ENCODE measurements around the gene NCOA6. TPM values are rescaled to one million over a fixed set of nuclear protein-coding genes. Genes with fewer than 3 reads are reported as not detected.

The NCOA6 gene
- polyA plus RNA-seq, 1 of the 3 experiments (the other 2 are of a cell fraction), result 14.5 TPM

- TF ChIP-seq ZBTB33 (IDR thresholded peaks at IDR 0.05; ENCODE audit: borderline replicate concordance, low read depth) (no peak), SMC3 (IDR thresholded peaks at IDR 0.05; ENCODE audit: low read depth, low read length) (no peak), SIN3A (IDR thresholded peaks at IDR 0.05; ENCODE audit: borderline replicate concordance, low read depth, low read length) (no peak), GABPA (IDR thresholded peaks at IDR 0.05; ENCODE audit: low read depth) (no peak), CHD2 (IDR thresholded peaks at IDR 0.05; ENCODE audit: low read length, partially characterized antibody) (no peak), FOXJ3 (CRISPR knock-in tag; IDR thresholded peaks at IDR 0.05) (no peak), RFX5 (IDR thresholded peaks at IDR 0.05; ENCODE audit: low read length) (no peak), NRF1 (IDR thresholded peaks at IDR 0.05; ENCODE audit: low read depth, low read length) (no peak), IRF3 (IDR thresholded peaks at IDR 0.05; ENCODE audit: low read depth, low read length) (no peak), JUND (IDR thresholded peaks at IDR 0.05) (no peak), YY1 (IDR thresholded peaks at IDR 0.05; ENCODE audit: low read depth) (no peak), TEAD4 (IDR thresholded peaks at IDR 0.05; ENCODE audit: borderline replicate concordance, insufficient read depth) (no peak), TAF1 (IDR thresholded peaks at IDR 0.05; ENCODE audit: borderline replicate concordance, low read depth, low read length) (no peak), MXI1 (IDR thresholded peaks at IDR 0.05; ENCODE audit: low read depth, low read length) (no peak), MEF2A (IDR thresholded peaks at IDR 0.05; ENCODE audit: borderline replicate concordance, low read depth) (no peak), RCOR1 (IDR thresholded peaks at IDR 0.05; ENCODE audit: low read length) (no peak)
- TF ChIP-seq, protein P1, sequence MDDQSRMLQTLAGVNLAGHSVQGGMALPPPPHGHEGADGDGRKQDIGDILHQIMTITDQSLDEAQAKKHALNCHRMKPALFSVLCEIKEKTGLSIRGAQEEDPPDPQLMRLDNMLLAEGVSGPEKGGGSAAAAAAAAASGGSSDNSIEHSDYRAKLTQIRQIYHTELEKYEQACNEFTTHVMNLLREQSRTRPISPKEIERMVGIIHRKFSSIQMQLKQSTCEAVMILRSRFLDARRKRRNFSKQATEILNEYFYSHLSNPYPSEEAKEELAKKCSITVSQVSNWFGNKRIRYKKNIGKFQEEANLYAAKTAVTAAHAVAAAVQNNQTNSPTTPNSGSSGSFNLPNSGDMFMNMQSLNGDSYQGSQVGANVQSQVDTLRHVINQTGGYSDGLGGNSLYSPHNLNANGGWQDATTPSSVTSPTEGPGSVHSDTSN (IDR thresholded peaks at IDR 0.05), result no peak
- TF ChIP-seq, protein P2, sequence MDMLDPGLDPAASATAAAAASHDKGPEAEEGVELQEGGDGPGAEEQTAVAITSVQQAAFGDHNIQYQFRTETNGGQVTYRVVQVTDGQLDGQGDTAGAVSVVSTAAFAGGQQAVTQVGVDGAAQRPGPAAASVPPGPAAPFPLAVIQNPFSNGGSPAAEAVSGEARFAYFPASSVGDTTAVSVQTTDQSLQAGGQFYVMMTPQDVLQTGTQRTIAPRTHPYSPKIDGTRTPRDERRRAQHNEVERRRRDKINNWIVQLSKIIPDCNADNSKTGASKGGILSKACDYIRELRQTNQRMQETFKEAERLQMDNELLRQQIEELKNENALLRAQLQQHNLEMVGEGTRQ (IDR thresholded peaks at IDR 0.05; ENCODE audit: borderline replicate concordance, low read depth, low read length), result no peak
- TF ChIP-seq, protein P3, sequence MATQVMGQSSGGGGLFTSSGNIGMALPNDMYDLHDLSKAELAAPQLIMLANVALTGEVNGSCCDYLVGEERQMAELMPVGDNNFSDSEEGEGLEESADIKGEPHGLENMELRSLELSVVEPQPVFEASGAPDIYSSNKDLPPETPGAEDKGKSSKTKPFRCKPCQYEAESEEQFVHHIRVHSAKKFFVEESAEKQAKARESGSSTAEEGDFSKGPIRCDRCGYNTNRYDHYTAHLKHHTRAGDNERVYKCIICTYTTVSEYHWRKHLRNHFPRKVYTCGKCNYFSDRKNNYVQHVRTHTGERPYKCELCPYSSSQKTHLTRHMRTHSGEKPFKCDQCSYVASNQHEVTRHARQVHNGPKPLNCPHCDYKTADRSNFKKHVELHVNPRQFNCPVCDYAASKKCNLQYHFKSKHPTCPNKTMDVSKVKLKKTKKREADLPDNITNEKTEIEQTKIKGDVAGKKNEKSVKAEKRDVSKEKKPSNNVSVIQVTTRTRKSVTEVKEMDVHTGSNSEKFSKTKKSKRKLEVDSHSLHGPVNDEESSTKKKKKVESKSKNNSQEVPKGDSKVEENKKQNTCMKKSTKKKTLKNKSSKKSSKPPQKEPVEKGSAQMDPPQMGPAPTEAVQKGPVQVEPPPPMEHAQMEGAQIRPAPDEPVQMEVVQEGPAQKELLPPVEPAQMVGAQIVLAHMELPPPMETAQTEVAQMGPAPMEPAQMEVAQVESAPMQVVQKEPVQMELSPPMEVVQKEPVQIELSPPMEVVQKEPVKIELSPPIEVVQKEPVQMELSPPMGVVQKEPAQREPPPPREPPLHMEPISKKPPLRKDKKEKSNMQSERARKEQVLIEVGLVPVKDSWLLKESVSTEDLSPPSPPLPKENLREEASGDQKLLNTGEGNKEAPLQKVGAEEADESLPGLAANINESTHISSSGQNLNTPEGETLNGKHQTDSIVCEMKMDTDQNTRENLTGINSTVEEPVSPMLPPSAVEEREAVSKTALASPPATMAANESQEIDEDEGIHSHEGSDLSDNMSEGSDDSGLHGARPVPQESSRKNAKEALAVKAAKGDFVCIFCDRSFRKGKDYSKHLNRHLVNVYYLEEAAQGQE (IDR thresholded peaks at IDR 0.05; ENCODE audit: low read depth, low read length), result no peak
- TF ChIP-seq, protein P4, sequence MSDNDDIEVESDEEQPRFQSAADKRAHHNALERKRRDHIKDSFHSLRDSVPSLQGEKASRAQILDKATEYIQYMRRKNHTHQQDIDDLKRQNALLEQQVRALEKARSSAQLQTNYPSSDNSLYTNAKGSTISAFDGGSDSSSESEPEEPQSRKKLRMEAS (IDR thresholded peaks at IDR 0.05; ENCODE audit: low read depth), result no peak
- no peaks in the 10 kb centered on the region for H3K9me2 ChIP-seq
- peak overlapping the region; percentile 50; the same call in 1 of the 2 replicates for H3K4me2 ChIP-seq
- H3K27me3 ChIP-seq (ENCODE audit: insufficient read depth), result no peaks in the 10 kb centered on the region
- no peak for DNase-seq
- WGBS (ENCODE audit: low lambda C conversion rate), result 92% methylated on average over 5 of the region's 5 CpGs
- POLR2A ChIA-PET, result interaction anchor here (1.3 kb wide), 1 partner anchor 9 kb away, joined by 5 read pairs; the partner anchor contains the start of gene TP53INP2
- no peak overlapping the region for H3K4me3 ChIP-seq (ENCODE audit: low read depth in 2 of 2, low read length in 1 of 2)
- peaks cover 35% of the 10 kb centered on the region for H4K20me1 ChIP-seq (ENCODE audit: insufficient read depth)
- no peak overlapping the region for H2AFZ ChIP-seq (ENCODE audit: low read depth)
- H3K9ac ChIP-seq, result no peak overlapping the region
- H3K27ac ChIP-seq (ENCODE audit: low read depth in 2 of 2, low read length in 1 of 2), result peak overlapping the region; percentile 12 to 82; a peak in 3 of 4 replicates
- H3K9me3 ChIP-seq, result no peaks in the 10 kb centered on the region
- peaks cover 20 to 21% of the 10 kb centered on the region in 2 experiments for H3K36me3 ChIP-seq (replicated peaks in 1 of 2; ENCODE audit: control insufficient read depth in 1 of 2, insufficient read depth in 2 of 2, low read length in 1 of 2)
- H3K4me1 ChIP-seq (ENCODE audit: control insufficient read depth in 1 of 2, insufficient read depth in 2 of 2, low read depth in 1 of 2, low read length in 1 of 2), result peaks cover 16 to 21% of the 10 kb centered on the region in 2 experiments; a peak in 3 of 4 replicates
- CTCF ChIA-PET, result interaction anchor here (1.0 to 2.3 kb wide), 4 partner anchors 49 to 400 kb away, joined by 3 to 12 read pairs (median 7); no protein-coding TSS in a partner anchor
- peaks cover 30% of the 10 kb centered on the region for H3F3A ChIP-seq (replicated peaks; ENCODE audit: insufficient read depth)
- no peaks in the 10 kb centered on the region for H3K79me2 ChIP-seq (ENCODE audit: insufficient read depth)
Measured at GRCh38 chr20:34712525-34713192, 112.8 kb downstream of the NCOA6 start.
